PC-3 (cell line): ENCODE measurements around the gene CHML.

Experiments used
- CTCF ChIP-seq: fragments of 300-600 bp; sonication (generic); conservative IDR thresholded peaks from 2 replicates; pipeline ENCODE4 v1.5.1; 2017; ENCODE audit warnings: antibody characterized with exemption, low read depth, mild to moderate bottlenecking, low read length
- EZH2 ChIP-seq: fragments of 300-600 bp; sonication (generic); IDR thresholded peaks from one replicate; pipeline ENCODE4 v1.6.1; 2017; ENCODE audit warnings: antibody characterized with exemption, mild to moderate bottlenecking, low read length; ENCODE audit not compliant: unreplicated experiment
- EZH2phosphoT487 ChIP-seq: fragments of 300-600 bp; sonication (generic); IDR thresholded peaks from 2 replicates; pipeline ENCODE4 v1.6.1; 2018; ENCODE audit warnings: mild to moderate bottlenecking, antibody characterized with exemption, low read length, borderline replicate concordance

- TF ChIP-seq CTCF (no peak), EZH2 (no peak), EZH2phosphoT487 (no peak)
Observed at GRCh38 chr1:241658081-241658793, 18.1 kb upstream of the CHML start.
